GM12878 (cell line): ENCODE results near the gene H2BK1. TPM values are rescaled to one million over a fixed set of nuclear protein-coding genes. Genes with fewer than 3 reads are reported as not detected.

Experiments used
- ATAC-seq: fragments of 200-7000 bp; cut with Tn5 transposase; 3 replicates; pipeline ENCODE4 v1.9.1; 2020; ENCODE audit warnings: mild to moderate bottlenecking, moderate library complexity
- BruUV-seq: library from RNA; stranded (reverse); fragments of 400-500 nt; replicated peaks from 2 replicates; lab custom pipeline; 2021; lab: Mats Ljungman, UMichigan
- CTCF ChIA-PET: fragments of 300-600 bp; sonication (Branson Sonifier 250); formaldehyde crosslinking; extraction: SDS; loops from one replicate; lab custom pipeline; 2021; ENCODE audit warnings: inconsistent platforms; lab: Yijun Ruan, JAX
- POLR2A ChIA-PET: fragments of 350-600 bp; formaldehyde crosslinking; extraction: SDS; loops from one replicate; lab custom pipeline; 2021; ENCODE audit warnings: inconsistent platforms; lab: Charles Lee
- RAD21 ChIA-PET: fragments of 300-600 bp; sonication (Branson Sonifier 250); formaldehyde crosslinking; loops from one replicate; lab custom pipeline; 2023; ENCODE audit warnings: antibody characterized with exemption; ENCODE audit not compliant: unreplicated experiment; lab: Charles Lee
- SMC1A ChIA-PET: fragments of 300-600 bp; sonication (Branson Sonifier 250); formaldehyde crosslinking; loops from one replicate; lab custom pipeline; 2023; ENCODE audit not compliant: unreplicated experiment, uncharacterized antibody; lab: Charles Lee
- DNase-seq: peaks from one replicate; pipeline ENCODE4 v3.0.0-alpha.2; 2011; ENCODE audit warnings: low read depth, low spot score
- FAIRE-seq: peaks from 3 replicates; lab custom pipeline; 2011; peaks lifted over from hg19 to GRCh38; lab: Jason Lieb, UNC
- H2AFZ ChIP-seq: 2 replicates; pipeline ENCODE4 v1.6.0; 2011; ENCODE audit warnings: low read depth, low read length, control low read depth; ENCODE audit not compliant: control insufficient read depth
- H3K27ac ChIP-seq: 2 replicates; pipeline ENCODE4 v1.5.1; 2011; ENCODE audit warnings: control low read depth; ENCODE audit not compliant: control insufficient read depth, insufficient read depth
- H3K27me3 ChIP-seq, 2 experiments: replicated peaks in 1 of 2; 2 replicates each; pipeline versions ENCODE4 v1.6.0 to v1.6.1; 2011; ENCODE audit warnings: low read length in 1 of 2; ENCODE audit not compliant: control insufficient read depth in 2 of 2, insufficient read depth in 2 of 2
- H3K36me3 ChIP-seq, 2 experiments: 2 replicates each; pipeline ENCODE4 v1.5.1; 2011; ENCODE audit warnings: low read length in 1 of 2; ENCODE audit not compliant: control insufficient read depth in 2 of 2, insufficient read depth in 2 of 2
- H3K4me1 ChIP-seq: 2 replicates; pipeline ENCODE4 v1.6.1; 2011; ENCODE audit warnings: mild to moderate bottlenecking, low read length, moderate library complexity, mixed read lengths; ENCODE audit not compliant: control insufficient read depth, insufficient read depth
- H3K4me2 ChIP-seq: 2 replicates; pipeline ENCODE4 v1.6.0; 2011; ENCODE audit warnings: control low read depth; ENCODE audit not compliant: control insufficient read depth, insufficient read depth
- H3K4me3 ChIP-seq: fragments of 200-600 bp; sonication (generic); 2 replicates; pipeline ENCODE4 v1.5.1; 2016
- H3K79me2 ChIP-seq: 2 replicates; pipeline ENCODE4 v1.6.0; 2011; ENCODE audit warnings: low read length; ENCODE audit not compliant: control insufficient read depth, insufficient read depth
- H3K9ac ChIP-seq: 2 replicates; pipeline ENCODE4 v1.8.0; 2011; ENCODE audit warnings: low read length, control low read depth, mixed read lengths; ENCODE audit not compliant: control insufficient read depth, insufficient read depth
- H3K9me3 ChIP-seq: replicated peaks from 3 replicates; pipeline ENCODE4 v1.5.1; 2011; ENCODE audit warnings: mild to moderate bottlenecking, low read length; ENCODE audit not compliant: control insufficient read depth, insufficient read depth
- H4K20me1 ChIP-seq: 2 replicates; pipeline ENCODE4 v1.6.0; 2011; ENCODE audit not compliant: control insufficient read depth, insufficient read depth
- ATF3 ChIP-seq: IDR thresholded peaks from 2 replicates; pipeline ENCODE4 v1.6.1; 2011; ENCODE audit warnings: low read depth, mild to moderate bottlenecking, low read length, moderate library complexity, borderline replicate concordance; ENCODE audit errors: extremely low read depth
- BCL11A ChIP-seq: IDR thresholded peaks from 2 replicates; pipeline ENCODE4 v1.6.1; 2011; ENCODE audit warnings: low read depth, low read length
- CEBPZ ChIP-seq: fragments of 150-350 bp; IDR thresholded peaks from 2 replicates; pipeline ENCODE4 v1.6.1; 2016; ENCODE audit warnings: low read depth, low read length
- ETV6 ChIP-seq, 2 experiments: fragments of 450-650 bp in 1 of 2; IDR thresholded peaks in 1 of 2; conservative IDR thresholded peaks in 1 of 2; 2 replicates each; pipeline ENCODE4 v1.6.1; 2014; ENCODE audit warnings: antibody characterized with exemption in 1 of 2, borderline replicate concordance in 1 of 2, low read depth in 1 of 2, mild to moderate bottlenecking in 1 of 2, moderate library complexity in 1 of 2
- MEF2A ChIP-seq: IDR thresholded peaks from 2 replicates; pipeline ENCODE4 v1.6.1; 2011; ENCODE audit warnings: low read depth, mild to moderate bottlenecking, low read length, moderate library complexity; ENCODE audit not compliant: insufficient read depth
- MYB ChIP-seq: fragments of 150-350 bp; IDR thresholded peaks from 2 replicates; pipeline ENCODE4 v1.6.1; 2014; ENCODE audit warnings: mild to moderate bottlenecking, low read depth, low read length, borderline replicate concordance
- NFYA ChIP-seq: IDR thresholded peaks from 2 replicates; pipeline ENCODE4 v1.6.1; 2011; ENCODE audit warnings: low read depth, mild to moderate bottlenecking, low read length, improper control_type of control experiment, borderline replicate concordance
- NRF1 ChIP-seq: conservative IDR thresholded peaks from 2 replicates; pipeline ENCODE4 v1.6.1; 2011; ENCODE audit warnings: mild to moderate bottlenecking, low read depth, low read length, improper control_type of control experiment
- POLR2AphosphoS5 ChIP-seq: IDR thresholded peaks from 2 replicates; pipeline ENCODE4 v1.6.1; 2011; ENCODE audit warnings: mild to moderate bottlenecking, low read length, inconsistent platforms
- RAD21 ChIP-seq: IDR thresholded peaks from 2 replicates; pipeline ENCODE4 v1.6.1; 2011; ENCODE audit warnings: mild to moderate bottlenecking, low read depth, low read length, moderate library complexity; ENCODE audit not compliant: insufficient read depth
- SMAD5 ChIP-seq: IDR thresholded peaks from 2 replicates; pipeline ENCODE4 v1.6.1; 2016; ENCODE audit warnings: antibody characterized with exemption, low read depth
- SP1 ChIP-seq: IDR thresholded peaks from one replicate; pipeline ENCODE4 v1.6.1; 2011; ENCODE audit warnings: low read depth, low read length
- ZNF24 ChIP-seq: fragments of 450-650 bp; IDR thresholded peaks from 2 replicates; pipeline ENCODE4 v1.6.1; 2017; ENCODE audit warnings: antibody characterized with exemption, mild to moderate bottlenecking
- ZNF622 ChIP-seq: fragments of 450-650 bp; IDR thresholded peaks from 2 replicates; pipeline ENCODE4 v1.6.1; 2017; ENCODE audit warnings: mild to moderate bottlenecking, inconsistent platforms
- WGBS: methylation state at CpG from one replicate; pipeline ENCODE4 v1.1.6; 2016; ENCODE audit warnings: low lambda C conversion rate; ENCODE audit not compliant: insufficient replicate concordance, insufficient coverage; ENCODE audit errors: missing lambda C conversion rate; 5-methylcytosine and 5-hydroxymethylcytosine counted together
- in situ Hi-C: fragments of 300-500 bp; cut with MboI; formaldehyde crosslinking; loops from 9 replicates; pipeline ENCODE4 v1.14.3; 2018; ENCODE audit warnings: mixed read lengths
- intact Hi-C: fragments of 100-400 bp; cut with micrococcal nuclease; formaldehyde crosslinking; loops from one replicate; pipeline ENCODE4 v1.14.2; 2022; ENCODE audit not compliant: unreplicated experiment
- polyA plus RNA-seq, 11 experiments: library from polyadenylated mRNA; depleted of rRNA in 4 of 11; unstranded in 6 of 11; stranded (reverse) in 5 of 11; fragments of >200 nt; fragmentation: Nextera tagmentation in 4 of 11; fragmentation: Illumina TruSeq in 1 of 11; extraction: Ambion mirVana in 4 of 11; extraction: Trizol in 1 of 11; gene quantifications; 1 replicate in 1 of 11; 2 replicates in 10 of 11; pipeline versions ENCODE4 v1.2.1 to v1.2.3, GENCODE V29; 2011 to 2016; ENCODE audit warnings: inconsistent platforms in 2 of 11, missing spikeins in 2 of 11, low read depth in 1 of 11
- total RNA-seq, 4 experiments: library from RNA; depleted of rRNA in 3 of 4; stranded (reverse); fragments of >200 nt in 3 of 4; fragmentation: Illumina TruSeq in 1 of 4; extraction: Trizol in 1 of 4; gene quantifications; 2 replicates each; pipeline versions ENCODE4 v1.2.1 to v1.2.3, GENCODE V29; 2013 to 2021
- TF ChIP-seq, protein P1 (sequence below): IDR thresholded peaks from 2 replicates; pipeline ENCODE4 v1.6.1; 2011; ENCODE audit warnings: borderline replicate concordance, low read depth, mild to moderate bottlenecking, moderate library complexity, low read length; ENCODE audit not compliant: insufficient read depth, poor library complexity, severe bottlenecking

H2BK1 gene
- total and polyA plus RNA-seq, 10 of the 15 experiments (the other 5 are each of a cell fraction or from before 2014, with no cell fraction given) = 0.54 TPM; not detected in 9

DNA sequence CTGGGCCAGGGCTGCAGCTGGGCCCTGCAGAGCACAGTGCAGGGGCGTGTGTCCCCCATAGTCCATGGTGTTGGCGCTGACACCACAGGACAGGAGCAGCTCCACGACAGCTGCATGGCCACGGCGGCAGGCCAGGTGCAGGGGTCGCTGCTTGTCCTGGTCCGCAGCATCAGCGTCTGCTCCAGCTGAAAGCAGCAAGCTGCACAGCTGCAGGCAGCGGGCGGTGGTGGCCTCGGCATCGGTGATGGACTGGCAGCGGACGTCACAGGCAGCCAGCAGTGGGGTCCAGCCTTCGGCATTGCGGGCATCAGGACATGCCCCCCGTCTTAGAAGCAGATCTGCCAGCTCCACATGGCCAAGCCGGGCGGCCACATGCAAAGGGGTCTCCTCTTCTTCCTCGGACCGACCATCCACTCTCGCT, 29.3 kb downstream of the H2BK1 start (continued):
- TF ChIP-seq ETV6 (conservative IDR thresholded peaks at IDR 0.05 in 1 of 2, IDR thresholded peaks at IDR 0.05 in 1 of 2; ENCODE audit: borderline replicate concordance in 1 of 2, low read depth in 1 of 2) = no peak
- no peak for TF ChIP-seq ATF3
- TF ChIP-seq MYB = no peak
- TF ChIP-seq BCL11A = no peak
- no peak for TF ChIP-seq ZNF622

GRCh38 chr7:151179946-151180345, 30.3 kb downstream of the H2BK1 start:
- intact Hi-C loops = no loop called here
- 3% methylated on average over 4 of the region's 4 CpGs for WGBS
- no peak for TF ChIP-seq RAD21
- TF ChIP-seq NFYA = no peak
- TF ChIP-seq NRF1 = no peak
- no peak for TF ChIP-seq CEBPZ
- TF ChIP-seq POLR2AphosphoS5 = no peak
- no peak for TF ChIP-seq BCL11A
- no peak for TF ChIP-seq SP1
- no peak for TF ChIP-seq MEF2A
- no peak for TF ChIP-seq ZNF24
- TF ChIP-seq SMAD5 = no peak
- TF ChIP-seq, protein P1, sequence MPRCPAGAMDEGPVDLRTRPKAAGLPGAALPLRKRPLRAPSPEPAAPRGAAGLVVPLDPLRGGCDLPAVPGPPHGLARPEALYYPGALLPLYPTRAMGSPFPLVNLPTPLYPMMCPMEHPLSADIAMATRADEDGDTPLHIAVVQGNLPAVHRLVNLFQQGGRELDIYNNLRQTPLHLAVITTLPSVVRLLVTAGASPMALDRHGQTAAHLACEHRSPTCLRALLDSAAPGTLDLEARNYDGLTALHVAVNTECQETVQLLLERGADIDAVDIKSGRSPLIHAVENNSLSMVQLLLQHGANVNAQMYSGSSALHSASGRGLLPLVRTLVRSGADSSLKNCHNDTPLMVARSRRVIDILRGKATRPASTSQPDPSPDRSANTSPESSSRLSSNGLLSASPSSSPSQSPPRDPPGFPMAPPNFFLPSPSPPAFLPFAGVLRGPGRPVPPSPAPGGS = no peak

More at GRCh38 chr7:151179946-151180345, 30.3 kb downstream of the H2BK1 start:
- no TSS peak for BruUV-seq
- Histone ChIP-seq H4K20me1 (no peaks in the 10 kb centered on the region), H3K4me2 (no peak overlapping the region), H3K27ac (no peak overlapping the region), H3K27me3 (peaks cover 0 to 4% of the 10 kb centered on the region in 2 experiments; a peak in 3 of 4 replicates), H3K36me3 (no peaks in the 10 kb centered on the region), H3K9ac (no peak overlapping the region), H3K79me2 (no peaks in the 10 kb centered on the region), H3K4me3 (no peak overlapping the region), H3K9me3 (no peaks in the 10 kb centered on the region), H2AFZ (no peak overlapping the region), H3K4me1 (no peaks in the 10 kb centered on the region)
- ChIA-PET CTCF (interaction anchor here (1.7 kb wide), 1 partner anchor 14 kb away, joined by 5 read pairs; no protein-coding TSS in a partner anchor), POLR2A (no interaction called here), SMC1A (no interaction called here), RAD21 (no interaction called here)
- DNase-seq (no peak), ATAC-seq (no peak), FAIRE-seq (no peak)
- in situ Hi-C loops = no loop called here
